GM19099 (cell line): ENCODE data around the gene LRFN2.

Experiments
- POLR2A ChIP-seq: IDR thresholded peaks from 3 replicates; pipeline ENCODE4 v1.6.1; 2011; ENCODE audit warnings: low read depth; ENCODE audit not compliant: insufficient read length; ENCODE audit errors: extremely low read depth

Gene LRFN2

DNA sequence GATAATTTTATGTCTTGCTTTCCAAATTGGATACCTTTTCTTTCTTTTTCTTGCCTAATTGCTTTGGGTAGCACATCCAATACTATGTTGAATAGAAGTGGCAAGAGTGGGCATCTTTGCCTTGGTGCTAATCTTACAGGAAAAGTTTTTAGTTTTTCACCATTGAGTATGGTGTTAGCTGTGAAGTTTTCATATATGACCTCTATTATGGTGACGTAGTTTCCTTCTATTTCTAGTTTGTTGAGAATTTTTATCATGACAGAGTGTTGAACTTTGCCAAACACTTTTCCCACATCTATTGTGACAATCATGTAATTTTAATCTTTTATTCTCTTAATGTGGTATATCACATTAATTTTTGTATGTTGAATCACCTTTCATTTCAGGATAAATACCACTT lies 216.1 kb downstream of the LRFN2 start:
- TF ChIP-seq POLR2A: no peak

DNA sequence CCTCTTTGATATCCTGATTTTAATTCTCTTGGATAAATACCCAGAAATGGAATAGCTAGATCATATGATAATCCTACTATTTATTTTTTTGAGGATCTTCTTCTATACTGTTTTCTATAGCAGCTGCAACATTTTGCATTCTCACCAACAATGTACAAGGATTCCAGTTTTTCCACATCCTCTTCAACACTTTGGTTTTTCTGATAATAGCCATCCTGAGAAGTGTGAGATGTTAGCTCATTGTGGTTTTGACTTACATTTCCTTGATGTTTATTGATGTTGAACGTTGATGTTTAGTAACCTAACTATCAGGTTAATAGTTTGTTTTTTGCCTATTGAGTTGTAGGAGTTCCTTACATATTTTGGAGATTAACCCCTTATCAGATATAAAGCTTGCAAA lies 217.3 kb downstream of the LRFN2 start:
- no peak for TF ChIP-seq POLR2A

DNA sequence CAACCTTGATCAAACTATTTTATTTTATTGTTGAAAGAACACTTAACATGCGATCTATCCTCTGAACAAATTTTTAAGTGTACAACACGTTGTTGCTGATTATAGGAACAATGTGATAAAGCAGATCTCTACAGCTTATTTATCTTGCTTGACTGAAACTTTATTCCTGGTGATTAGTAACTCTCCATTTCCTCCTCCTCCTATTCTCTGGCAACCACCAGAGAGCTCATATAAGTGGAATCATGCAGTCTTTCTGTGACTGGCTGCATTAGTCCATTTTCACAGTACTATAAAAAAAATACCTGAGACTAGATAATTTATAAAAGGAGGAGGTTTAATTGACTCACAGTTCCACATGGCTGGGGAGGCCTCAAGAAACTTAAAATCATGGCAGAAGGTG lies 218.1 kb downstream of the LRFN2 start:
- TF ChIP-seq POLR2A: no peak

DNA sequence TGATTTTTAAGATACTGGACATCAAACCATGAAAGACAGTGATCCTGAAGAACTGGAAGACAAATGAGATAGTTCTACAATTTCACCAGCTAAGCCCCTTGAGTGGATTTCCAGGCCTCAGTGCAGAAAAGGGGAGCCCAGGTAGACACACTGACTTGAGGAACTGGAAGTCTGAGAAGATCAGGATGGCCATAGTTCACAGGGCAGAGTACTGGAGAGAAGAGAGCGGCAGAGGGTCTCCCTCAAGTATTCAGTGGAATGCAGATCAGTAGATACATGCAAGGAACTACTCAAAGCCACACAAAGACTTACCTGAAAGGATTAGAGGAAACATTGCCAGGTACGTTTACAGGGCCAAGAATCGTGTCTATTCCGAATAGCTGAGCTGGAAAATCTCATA lies 224.3 kb downstream of the LRFN2 start:
- no peak for TF ChIP-seq POLR2A

DNA sequence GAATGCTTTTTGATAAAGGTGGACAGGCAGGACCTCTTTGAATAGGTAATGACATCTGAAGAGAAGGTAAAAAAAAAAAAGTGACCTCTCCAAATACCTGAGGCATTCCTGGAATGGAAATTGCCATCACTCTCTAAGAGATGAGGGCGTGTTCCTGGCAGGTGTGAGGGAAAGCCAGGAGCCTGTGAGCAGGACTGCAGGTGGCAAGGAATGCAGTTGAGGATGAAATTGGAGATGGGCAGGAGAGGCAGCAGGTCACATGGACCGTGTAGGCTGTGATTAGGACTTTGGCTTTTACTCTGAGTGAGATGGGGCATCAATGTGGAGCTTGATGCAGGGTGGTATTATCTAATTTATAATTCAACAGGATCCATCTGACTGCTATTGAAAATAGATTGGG lies 227.4 kb downstream of the LRFN2 start:
- TF ChIP-seq POLR2A: no peak

DNA sequence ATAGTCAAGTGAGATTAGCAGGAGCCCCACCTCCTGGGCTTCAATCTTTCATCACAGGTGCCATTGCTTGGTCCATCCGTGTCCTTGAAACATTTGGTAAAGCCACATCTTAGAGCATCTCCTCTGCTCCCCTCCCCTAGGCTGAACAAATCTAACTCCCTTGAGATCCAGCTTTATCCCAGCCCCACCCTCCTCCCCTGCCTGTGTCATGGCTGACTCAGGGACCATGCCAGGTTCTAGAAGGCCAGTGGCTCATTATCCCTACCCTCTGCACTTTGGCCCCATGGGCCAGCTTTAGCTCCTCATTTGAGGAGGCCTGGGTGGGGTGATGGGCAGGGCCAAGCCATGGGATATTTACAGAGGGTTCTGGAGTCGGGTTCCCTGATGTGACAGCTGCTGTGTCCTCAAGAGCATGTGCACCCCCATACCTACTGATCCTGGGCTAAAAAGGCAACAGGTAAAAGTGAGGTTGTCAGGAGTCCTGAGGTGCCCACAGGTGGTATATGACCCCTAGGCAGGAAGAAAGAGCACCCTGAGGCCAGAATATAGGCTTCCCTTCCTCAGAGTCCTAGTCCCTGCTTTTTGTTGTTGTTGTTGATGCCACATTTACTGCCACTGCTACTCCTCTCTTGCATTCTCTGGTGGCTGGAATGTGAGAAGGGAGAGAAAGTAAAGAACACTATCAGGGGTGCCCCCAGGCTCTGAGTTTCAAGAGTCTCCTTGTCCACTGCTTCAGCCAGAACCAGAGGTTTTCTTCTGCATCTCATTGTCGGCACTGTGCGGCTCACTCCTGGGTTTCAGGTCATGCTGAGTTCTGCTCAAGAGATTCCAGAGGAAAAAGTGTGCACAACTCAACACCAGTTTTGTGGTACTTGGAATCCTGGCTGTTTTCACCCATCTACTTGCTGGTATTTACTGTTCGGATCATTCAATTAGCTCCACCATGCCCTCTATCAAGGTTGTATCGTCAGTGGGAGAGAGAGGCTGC lies 228.4 kb downstream of the LRFN2 start:
- TF ChIP-seq POLR2A: no peak

DNA sequence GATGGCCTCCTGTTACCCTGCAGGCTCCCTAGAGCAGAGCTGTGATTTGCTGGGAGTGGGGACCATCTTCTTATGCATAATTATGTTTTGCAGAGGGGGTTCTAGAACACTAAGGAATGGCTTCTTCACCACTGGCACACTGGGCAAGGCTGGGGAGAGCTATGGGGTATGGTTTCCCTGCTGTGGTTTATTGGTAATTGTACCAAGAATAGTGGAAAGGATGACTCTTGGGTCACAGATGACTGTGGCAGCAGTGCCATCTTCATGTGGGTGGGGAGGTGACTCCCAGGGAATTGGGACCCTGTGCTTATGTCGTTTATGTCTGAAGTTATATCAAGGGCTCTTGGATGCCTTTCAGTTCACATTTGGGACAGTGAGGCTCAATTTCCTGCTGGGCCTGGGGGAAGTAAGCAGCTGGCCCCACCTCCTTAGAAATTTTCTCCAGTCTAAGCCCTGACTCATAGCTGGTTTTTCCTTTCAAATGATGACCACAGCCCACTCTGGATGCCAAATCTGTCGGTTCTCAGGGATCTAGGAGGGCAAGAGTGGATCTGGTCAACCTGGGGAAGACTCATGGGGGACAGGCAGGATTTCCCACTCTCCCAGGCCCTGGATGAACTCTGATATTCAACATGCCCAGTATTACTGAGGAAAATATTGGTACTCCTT lies 230.8 kb downstream of the LRFN2 start:
- no peak for TF ChIP-seq POLR2A

DNA sequence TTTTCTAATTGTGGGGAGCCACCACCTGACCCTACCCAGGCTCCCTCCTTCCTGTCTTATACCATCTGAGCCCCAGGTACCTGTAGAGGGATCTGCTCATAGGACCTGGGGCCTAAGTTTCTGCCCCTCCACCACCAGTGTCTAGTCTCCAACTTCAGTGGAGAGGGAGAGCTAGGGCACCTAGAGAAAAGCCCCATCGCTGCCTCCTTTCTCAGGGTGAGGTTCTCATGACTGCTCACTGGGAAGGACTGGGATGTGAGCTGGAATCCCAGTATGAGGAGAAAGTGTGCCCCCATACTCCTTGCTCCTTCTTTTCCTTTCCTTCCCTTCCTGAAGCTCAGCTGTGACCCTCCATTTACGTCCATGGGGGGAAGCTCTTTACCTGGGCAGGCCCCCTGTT lies 231.6 kb downstream of the LRFN2 start:
- TF ChIP-seq POLR2A: no peak

DNA sequence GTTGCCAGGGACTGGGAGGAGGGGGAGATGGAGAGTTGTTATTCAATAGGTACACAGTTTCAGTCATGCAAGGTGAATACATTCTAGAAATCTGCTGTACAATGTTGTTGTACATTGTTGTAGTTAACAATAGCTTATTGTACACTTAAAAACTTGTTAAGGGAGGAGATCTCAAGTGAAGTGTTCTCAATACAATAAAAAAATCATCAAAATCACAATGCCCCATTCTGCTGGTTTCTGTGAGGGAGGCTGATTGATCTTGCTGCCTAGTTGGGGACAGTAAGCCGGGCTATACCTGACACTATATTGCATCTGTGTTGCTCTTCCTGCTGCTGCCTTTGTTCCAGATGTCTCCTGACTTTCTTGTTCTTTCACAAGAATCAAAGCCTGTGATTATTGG lies 232.1 kb downstream of the LRFN2 start:
- no peak for TF ChIP-seq POLR2A

DNA sequence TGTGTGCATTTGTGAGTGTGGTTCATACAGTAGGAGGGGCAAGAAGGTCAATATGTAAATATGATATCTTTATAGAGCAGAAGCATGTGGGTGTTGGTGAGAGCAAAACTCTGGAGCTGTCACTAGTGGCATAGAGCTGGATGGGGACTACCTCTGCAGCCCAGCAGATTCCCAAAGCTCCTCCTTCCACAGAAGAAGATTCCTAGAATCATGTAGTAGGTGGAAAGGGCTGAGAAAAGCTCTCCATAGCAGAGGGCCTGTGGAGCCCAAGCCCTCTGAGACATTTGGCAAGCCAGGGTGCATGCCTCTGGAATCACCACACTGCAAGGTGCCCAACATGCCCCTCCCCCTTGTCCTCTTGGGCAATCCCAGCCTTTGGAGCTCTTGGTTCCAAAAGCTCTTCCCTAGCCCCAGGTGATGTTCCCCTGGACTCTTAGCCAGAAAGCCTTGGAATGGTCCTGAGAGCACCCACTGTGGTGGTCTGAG lies 233.2 kb downstream of the LRFN2 start:
- no peak for TF ChIP-seq POLR2A

DNA sequence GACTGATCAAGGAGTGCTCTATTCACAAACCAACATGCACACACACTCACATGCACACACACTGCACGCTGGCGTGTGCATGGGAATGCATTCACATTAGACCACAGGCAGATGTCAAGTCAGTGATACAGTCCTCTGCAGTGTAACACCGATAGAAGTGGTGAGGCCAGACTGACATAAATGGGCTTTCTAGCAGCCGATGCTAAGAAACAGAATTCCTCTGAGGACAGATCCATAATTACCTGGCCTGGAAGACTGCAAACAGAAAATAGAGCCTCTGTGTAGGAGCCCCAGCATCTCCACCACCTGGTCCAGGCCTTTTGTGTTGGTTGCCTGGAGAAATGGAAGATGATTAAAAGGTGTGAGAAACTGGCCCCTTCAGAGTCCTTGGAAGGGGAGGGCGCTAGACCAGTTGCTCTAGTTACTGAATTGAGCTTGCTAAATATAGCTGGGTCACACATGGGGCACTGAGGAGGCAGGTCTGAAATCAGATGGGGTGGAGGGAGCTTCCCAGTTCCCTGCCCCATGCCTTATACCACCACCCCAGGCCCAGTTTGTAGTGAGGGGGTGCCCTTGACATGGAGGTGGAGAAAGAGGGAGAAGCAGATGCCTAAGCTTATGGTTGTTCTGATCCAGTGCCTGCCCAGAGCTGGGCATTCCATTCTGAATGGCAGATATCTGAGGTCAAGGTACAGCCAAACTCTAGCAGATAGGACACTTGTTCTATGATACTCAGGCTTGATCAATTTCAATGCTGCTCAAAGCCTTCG lies 233.8 kb downstream of the LRFN2 start:
- no peak for TF ChIP-seq POLR2A

DNA sequence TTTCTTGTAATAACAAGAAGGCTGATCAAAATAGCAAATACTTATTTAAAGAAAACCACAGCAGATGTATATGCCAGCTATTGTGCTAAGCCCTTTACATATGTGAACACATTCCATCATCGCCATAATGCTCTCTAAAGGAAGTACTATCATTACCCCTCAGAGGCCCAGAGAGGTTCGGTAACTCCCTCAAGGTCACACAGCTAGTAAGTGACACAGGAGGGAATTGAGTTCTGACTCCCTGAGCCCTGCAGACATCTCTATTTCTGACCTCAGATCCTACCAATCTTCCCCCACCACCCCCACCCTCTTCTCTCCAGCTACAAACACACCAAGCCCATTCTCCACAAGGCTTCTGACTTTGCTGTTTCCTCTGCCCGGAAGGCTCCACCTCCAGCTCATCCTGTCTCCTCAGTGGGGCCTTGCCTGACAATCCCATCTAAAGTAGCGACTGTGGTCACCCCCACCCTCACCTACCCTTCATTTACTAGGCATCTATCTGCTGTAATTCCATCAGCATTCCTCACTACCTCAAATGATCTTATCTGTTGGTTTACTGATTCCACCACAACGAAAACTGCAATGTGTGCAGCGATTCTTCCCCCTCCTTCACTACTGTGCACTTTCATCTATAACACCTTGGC lies 234.5 kb downstream of the LRFN2 start:
- no peak for TF ChIP-seq POLR2A

DNA sequence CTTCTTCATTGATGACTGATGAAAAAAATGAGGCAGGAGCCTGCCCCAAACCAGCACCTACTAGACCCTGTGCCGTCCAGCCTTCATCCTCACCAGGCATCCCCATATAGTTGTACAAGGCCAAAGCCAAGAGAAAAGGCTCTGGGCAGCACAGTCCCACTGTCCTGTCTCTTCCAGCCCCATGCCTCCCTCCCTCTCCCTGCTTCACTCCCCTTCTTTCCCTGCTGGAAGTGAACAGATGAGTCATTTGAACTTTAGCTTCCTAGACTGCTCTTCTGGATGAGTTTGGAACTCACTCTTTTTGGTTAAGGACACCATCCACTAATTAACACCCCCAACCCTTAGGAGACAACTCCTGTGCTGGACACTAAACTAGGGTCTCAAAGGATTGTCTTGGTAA lies 235.2 kb downstream of the LRFN2 start:
- no peak for TF ChIP-seq POLR2A

DNA sequence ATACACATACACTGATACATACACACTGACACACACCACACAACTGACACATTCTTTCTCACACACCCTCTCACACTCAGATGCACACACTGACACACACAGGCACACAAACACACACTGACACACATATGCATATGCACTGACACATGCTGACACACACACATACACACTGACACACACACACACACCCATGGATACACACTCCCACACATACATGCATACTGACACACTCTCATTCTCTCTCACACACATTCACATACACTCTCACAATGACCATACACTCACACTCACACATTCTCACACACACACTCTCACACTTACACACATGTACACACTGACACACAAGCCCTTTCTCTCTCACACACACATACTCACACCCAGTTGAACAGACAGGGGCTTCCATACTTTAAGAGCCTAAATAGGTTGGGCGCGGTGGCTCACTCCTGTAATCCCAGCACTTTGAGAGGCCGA lies 236.4 kb downstream of the LRFN2 start:
- no peak for TF ChIP-seq POLR2A

DNA sequence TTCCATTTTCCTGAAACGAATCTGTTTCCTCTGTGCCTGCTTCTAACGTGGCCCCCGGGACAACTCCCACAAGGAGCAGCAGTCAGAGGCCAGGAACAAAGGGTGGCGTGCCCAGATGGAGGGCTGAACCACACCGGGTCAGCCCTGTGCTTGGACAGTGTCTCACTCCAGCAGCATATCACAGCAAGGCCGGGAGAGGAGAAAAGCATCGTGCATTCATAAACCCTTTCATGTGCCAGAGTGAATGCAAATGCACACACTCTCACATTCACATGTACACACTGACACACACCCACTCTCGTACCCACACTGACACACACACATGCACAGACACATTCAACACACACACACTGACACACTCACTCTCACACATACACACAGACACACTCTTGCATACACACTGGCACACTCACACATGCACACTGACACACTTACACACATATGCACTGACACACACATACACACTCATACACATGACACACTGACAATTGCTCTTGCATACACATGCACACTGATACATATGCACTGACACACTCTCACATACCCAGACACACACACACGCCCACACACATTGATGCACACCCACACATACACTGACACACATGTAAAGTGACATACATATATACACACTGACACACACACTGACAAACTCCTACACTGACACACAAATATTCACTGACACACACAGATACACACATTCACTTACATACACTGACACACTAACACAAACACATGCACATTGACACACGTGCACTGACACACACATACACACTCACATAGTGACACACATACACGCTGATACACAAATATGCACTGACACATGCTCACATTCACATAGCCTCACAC lies 237.0 kb downstream of the LRFN2 start:
- no peak for TF ChIP-seq POLR2A
